Endothelial cell of umbilical vein (primary cell): ENCODE measurements around the gene ASMT.

Experiments
- CTCF ChIP-seq, 2 donors: IDR thresholded peaks; 1 replicate in 1 of 2; 2 replicates in 1 of 2; pipeline ENCODE4 v1.5.1; 2011; ENCODE audit warnings: low read length in 2 of 2, mild to moderate bottlenecking in 2 of 2, moderate library complexity in 2 of 2, control low read depth in 1 of 2, inconsistent platforms in 1 of 2, low read depth in 1 of 2; ENCODE audit not compliant: insufficient read depth in 1 of 2; ENCODE audit errors: extremely low read depth in 1 of 2
- EZH2 ChIP-seq: IDR thresholded peaks from 2 replicates; pipeline ENCODE4 v1.6.1; 2012; ENCODE audit warnings: borderline replicate concordance, low read depth, mild to moderate bottlenecking, moderate library complexity, low read length, inconsistent platforms; ENCODE audit not compliant: severe bottlenecking
- GATA2 ChIP-seq: IDR thresholded peaks from 2 replicates; pipeline ENCODE4 v1.7.0; 2011; ENCODE audit warnings: low read depth, mild to moderate bottlenecking, moderate library complexity, mixed read lengths, low read length; ENCODE audit not compliant: insufficient read length, insufficient read depth
- JUN ChIP-seq: IDR thresholded peaks from 2 replicates; pipeline ENCODE4 v1.6.1; 2011; ENCODE audit warnings: borderline replicate concordance, low read depth; ENCODE audit not compliant: insufficient read length, insufficient read depth
- MAX ChIP-seq: IDR thresholded peaks from 2 replicates; pipeline ENCODE4 v1.6.1; 2011; ENCODE audit not compliant: insufficient read depth, insufficient read length
- MYC ChIP-seq: IDR thresholded peaks from one replicate; pipeline ENCODE4 v1.6.1; 2011; ENCODE audit warnings: mild to moderate bottlenecking, low read depth, low read length
- POLR2A ChIP-seq: IDR thresholded peaks from 2 replicates; pipeline ENCODE4 v1.6.1; 2012; ENCODE audit warnings: low read depth, mild to moderate bottlenecking, control low read depth, low read length
- POLR2AphosphoS5 ChIP-seq: IDR thresholded peaks from 2 replicates; pipeline ENCODE4 v1.6.1; 2012; ENCODE audit warnings: low read depth, mild to moderate bottlenecking, control low read depth, low read length, moderate library complexity; ENCODE audit not compliant: insufficient read depth

GRCh38 chrX:1676866-1677265, 62.0 kb downstream of the ASMT start:
- TF ChIP-seq POLR2AphosphoS5 (no peak), CTCF (IDR thresholded peaks at IDR 0.05; ENCODE audit: extremely low read depth in 1 of 2, insufficient read depth in 1 of 2, low read depth in 1 of 2, low read length in 2 of 2) (no peak), POLR2A (no peak), JUN (no peak), EZH2 (no peak), MYC (no peak), MAX (no peak), GATA2 (no peak)
